ENCODE data around the gene SPDEF.

The SPDEF gene

GRCh38 chr6:34562350-34562749 is 6.2 kb upstream of the SPDEF start:
- no peak for DNase-seq

GRCh38 chr6:34561227-34561530 is 5.0 kb upstream of the SPDEF start:
- DNase-seq = no peak

DNA sequence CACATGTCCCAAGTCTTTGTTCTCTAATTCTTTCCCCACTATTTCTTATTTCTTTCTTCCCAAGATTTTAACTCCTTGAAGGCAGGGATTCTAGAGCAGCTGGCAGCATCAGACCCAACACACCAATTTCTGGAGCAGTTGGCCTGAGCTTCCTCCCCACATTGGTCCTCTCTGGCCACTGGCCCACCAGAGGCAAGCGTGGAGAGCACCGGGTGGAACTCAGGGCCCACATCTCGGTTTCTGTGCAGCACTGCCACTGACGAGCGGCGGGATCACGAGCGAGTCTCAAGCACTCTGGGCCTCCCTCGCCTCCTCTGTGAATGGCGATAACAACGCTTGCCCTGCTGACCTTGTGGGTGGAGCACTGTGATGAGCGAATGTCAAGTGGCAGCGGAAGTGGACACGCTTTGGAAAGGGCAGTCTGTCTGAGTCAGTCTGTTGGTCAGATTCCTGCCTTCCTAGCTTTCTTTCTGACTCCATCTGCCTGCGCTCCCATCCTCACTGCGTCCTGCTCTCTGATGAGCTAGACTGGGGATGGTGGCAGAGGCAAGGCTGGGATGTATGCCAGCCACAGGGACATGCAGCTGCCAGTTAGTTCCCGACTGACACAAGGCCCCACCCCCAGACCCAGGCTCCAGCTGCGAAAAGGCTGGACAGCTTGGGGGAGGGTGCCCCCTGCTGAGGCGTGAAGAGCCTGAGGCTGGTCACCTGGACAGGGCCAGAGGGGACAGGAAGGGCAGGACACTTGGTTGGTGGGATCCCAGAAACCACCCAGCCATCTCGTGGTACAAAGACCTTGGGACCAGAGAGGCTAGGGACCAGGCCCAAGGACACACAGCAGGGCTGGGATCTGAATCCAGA is 4.5 kb upstream of the SPDEF start:
- DNase-seq = no peak

DNA sequence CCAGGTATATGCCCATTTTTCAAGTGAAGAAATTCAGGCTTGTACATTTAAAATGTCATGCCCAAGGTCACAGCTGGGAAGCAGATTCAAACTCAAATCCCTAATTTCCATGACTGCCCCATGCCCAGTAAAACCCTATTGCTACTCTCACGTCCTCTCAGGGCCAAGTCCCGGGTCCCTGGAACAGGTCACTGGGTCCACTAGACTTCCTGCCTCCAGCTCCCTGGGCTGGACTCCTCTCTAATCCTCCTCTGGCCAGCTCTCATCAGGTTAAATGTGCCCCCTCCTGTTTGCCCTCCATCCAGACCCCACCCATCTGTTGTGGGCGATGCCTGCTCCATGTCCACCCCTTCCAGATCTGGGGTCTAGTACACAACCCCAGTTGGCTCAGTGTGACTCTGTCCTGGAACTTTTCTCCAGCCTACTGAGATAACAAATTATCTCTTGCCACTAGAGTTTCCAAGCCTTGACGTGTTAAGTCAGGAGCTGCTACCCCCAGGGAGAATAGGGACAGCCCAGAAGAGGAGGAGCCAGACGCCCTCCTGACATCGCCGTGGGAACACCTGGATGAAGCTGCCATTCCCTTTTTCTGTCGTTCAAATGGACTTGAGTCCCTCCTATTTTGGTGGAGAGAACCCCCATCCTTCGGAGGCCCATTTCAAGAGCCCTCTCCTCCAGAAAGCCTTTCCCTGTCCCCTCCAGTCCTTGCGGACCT is 3.7 kb upstream of the SPDEF start:
- no peak for DNase-seq

GRCh38 chr6:34558172-34558714 is 2.1 kb upstream of the SPDEF start:
- no peak for DNase-seq

DNA sequence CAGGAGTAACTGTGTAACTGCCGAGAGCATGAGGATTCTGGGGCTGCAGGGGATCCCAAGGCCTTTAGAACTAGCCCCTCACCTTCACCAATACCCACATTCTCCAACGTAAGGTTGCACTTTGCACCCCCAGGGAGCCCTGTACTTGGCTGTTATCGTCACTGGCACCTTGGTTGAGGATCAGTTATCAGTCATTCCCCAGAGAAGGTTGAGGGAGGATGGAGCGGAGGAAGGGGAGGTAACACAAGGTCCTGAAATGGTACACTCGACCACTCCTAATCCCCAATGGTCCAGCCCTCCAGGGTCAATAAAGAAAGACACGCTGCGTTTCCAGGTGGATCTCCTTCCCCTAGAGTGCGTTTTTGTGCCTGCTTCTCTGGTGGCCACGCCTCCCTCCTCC is 1.1 kb upstream of the SPDEF start:
- no peak for DNase-seq

DNA sequence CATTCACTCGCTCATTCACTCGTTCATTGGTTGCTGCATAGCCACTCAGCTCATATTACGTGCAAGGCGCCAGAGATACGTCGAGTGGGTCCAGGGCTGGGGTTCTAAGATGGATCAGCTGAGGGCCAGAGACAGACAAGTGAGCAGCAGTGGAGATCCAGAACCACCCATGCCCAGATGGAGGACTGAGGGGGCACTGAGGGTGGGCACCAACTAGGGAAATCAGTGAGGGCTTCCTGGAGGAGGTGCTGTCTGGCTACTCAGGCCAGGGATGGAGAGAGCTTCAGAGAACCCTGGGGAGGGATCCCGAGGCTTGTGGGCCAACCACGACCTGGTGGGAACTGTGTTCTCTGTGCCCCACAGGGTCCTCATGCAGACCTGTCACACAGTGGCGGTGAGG is 364 bp upstream of the SPDEF start:
- DNase-seq = no peak

DNA sequence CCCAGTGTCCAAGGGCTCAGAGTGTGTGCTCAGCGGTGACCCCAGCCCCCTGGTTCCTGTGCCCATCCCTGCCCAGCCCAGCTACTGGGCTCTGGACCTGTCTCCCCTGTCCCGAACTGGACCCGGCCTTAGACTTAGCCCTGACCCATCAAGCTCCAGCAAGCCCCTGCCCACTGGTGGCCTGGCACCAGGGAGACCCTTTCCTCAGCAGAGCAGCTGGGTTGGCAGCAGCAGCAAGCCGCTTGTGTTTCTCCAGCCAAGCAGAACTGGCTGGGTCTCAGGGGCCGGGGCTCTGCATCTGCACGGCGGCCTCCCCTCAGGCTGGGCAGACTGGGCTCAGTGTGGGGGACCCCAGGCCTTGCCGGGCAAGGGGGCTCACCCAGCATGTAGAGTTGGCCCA is 801 bp downstream of the SPDEF start:
- no peak for DNase-seq

DNA sequence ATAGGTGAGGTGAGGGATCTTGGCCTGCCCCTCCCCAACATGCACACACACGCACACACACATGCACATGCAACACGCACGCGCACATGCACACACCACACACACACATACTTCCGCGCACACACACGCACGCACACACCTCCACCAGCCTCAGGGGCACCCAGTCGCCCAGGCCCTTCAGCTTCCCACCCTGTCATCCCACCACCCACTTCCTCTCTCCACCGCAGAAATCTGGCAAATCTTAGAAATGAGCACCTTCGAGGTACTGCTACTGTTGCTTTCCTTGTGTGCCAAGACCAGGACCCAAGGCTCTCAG is 1.2 kb downstream of the SPDEF start:
- no peak for DNase-seq

GRCh38 chr6:34554291-34555006 is 1.7 kb downstream of the SPDEF start:
- DNase-seq = no peak

- DNase-seq = no peak
Observed at GRCh38 chr6:34553750-34554149, 2.4 kb downstream of the SPDEF start.

- no peak for DNase-seq
Observed at GRCh38 chr6:34553146-34553545, 3.0 kb downstream of the SPDEF start.

DNA sequence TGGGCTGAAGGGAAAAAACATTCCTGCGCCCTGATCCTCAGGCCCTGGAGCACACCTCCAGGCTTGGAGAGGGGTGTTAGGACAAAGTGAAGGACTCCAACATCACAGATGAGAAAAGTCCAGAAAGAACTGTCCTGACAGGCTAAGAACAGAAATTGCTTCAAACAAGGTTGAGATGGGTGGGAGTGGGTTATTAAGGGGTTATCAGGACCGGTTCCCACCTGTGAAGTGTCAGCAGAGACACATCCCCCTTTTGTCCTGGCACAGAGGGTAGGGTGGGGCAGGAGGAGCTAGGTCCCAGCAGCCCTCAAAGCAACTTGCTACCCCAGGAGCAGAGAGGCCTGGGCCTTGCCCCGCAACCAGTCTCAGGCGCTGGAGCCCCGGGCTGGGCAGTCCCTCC is 3.5 kb downstream of the SPDEF start:
- no peak for DNase-seq

DNA sequence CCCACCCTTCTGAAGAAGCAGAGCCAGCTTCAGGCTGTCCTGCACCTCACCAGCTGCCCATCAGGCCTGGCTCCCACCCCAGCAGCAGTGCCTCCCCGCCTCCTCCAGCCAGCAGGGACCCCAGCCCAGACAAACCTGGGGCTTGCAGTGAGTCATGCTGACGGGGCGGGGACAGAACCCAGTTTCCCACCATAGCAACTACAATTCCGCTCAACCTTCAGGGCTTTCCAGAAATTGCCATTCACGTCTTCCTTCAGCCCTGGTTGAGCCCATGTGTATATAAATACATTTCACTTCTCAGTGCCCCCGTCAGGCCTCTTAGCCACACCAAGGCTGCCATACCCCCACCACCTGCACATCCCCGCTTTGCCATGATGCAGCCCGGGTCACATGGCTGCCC is 4.4 kb downstream of the SPDEF start:
- DNase-seq = no peak

DNA sequence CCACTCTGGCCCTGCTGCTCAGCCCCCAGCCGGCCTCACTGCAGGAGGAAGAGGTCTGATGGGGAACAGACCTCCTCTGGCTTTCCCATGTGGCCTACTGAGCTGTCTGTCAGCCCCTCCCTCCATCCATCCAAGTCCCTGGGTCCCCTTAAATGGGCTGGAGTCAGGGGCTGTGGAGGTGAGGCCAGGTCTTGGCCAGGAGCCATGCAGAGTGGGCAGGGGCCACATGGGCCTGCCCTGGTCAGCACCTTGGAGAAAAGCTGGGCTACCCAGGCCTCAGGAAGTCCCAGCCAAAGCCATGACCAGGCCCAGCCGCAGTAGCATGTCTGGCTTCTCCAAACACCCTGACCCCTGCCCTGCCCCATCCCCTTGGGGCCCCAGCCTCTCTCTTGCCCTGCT is 6.3 kb downstream of the SPDEF start:
- no peak for DNase-seq

GRCh38 chr6:34549026-34549803 is 6.9 kb downstream of the SPDEF start:
- DNase-seq = no peak

DNA sequence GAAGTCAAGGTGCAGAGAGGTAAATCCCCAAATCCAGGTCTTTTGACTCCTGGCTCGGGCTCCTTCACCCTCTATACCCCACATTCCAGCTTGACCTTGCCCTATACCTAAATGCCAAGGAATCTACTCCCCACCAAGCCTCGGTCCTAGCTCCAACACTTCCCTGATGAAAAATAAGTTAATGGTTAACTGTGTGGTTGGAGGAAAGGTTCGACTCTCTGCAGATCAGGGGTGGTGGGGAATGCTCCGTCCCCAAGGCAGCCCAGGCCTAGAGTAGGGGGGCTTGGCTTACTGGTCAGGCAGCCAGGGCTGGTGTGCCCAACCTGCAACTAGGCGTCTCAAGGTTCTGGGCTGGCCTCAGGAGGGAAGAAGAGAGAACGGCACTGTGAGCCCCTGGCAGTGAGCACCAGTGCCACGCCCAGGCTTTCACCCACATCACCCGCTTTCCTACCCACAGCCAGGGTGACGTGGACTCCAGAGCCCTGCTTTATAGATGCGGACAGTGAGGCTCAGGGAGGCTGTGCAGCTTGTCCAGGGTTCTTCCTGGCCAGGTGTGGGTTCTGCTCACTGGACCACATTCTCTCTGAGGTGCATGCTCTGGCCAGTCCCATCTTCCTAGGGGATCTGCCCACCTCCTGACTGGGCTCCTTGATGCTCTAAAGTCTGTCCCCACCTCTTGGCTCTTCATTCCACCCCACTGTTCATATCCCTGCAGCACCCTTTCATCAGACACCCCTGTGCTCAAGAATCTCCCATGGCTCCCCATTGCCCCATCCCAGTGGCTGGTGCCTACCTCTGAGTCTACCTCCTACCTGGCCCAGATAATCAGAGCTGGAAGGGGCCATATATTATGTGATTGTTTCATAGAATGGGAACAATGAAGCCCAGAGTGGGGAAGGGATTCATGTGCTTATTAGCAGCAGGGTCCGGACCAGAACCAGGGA is 8.2 kb downstream of the SPDEF start:
- no peak for DNase-seq

DNA sequence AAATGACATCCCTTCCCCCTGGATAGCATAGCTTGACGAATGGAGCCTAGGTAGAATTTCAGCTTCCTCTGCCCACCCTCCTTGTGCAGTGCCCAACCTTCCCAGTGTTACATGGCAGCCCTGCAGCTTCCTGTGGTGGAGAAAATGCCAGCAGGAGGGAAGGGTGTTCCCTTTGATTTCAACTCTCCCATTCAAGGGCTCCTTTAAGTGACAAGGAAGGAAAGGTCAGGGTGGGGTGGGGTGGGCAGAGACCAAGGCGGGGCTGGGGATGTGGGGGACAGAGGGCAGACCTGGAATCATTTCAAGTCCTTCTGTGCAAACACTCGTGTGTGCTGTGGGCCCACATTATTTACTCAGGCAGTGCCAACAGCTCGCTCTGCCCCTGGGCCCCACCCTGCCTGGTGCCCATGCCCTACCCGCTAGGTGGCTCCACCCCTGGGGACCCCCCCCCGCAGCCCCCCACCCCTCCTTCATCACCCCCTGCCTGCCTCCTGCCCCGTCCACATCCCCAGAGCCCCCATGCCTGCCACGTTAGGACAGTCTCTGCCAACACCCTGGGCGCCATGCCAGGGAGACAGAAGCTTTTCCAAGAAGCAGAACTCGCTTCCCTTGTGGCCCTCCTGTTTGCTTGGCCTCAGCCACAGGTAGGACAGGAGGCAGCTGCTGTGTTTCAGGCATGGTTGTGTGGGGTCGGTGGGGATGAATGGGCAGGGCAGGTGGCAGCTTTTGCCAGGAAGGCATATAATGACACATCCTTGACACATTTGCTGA is 9.4 kb downstream of the SPDEF start:
- no peak for DNase-seq

DNA sequence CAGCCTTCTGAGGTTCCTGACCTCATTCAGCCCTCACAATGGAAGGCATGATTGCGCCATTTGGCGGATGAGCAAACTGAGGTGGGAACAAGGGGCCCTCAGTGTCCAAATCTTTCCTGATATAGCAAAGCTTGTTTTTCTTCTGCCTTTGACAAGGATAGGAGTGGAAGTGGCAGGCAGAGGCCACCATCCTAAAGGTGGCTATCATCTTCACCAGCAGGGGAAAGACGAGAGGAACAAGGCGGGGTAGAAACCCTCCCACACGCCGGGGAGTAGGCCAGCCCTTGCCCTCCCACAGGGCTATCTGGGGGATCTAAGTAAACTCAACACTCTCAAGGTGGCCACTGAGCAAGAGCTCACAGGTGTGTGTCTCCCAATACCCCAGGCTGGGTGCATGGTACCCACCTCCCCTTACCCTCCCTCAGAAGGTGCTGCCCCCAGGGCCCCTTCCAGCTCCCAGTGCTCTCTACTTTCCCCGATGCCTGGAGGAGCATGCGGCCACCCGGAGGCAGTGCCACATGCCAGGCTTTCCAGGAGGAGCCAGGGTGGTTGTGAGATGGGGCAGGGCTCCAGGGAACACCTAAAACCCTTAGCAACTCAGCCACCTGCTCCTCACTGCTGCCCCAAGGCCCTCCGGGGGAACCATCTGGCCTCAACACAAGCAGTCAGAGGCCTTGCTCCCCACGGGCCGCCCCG is 11.2 kb downstream of the SPDEF start:
- no peak for DNase-seq

- no peak for DNase-seq
Observed at GRCh38 chr6:34544052-34544604, 12.0 kb downstream of the SPDEF start.
